ENCODE data around the gene HLA-DRA. TPM values are rescaled to one million over a fixed set of nuclear protein-coding genes. Genes with fewer than 3 reads are reported as not detected.

Gene HLA-DRA
- total and polyA plus RNA-seq, 2 of the 8 experiments (the other 6 are each of a cell fraction or from before 2014, with no cell fraction given), result 5.0 to 6.2 TPM

- no peak for FAIRE-seq
- H2BK5ac ChIP-seq (ENCODE audit: low read depth, low read length), result no peak overlapping the region
- H3K4me3 ChIP-seq (ENCODE audit: extremely low read depth in 1 of 4, insufficient read depth in 2 of 4, low read depth in 3 of 4, low read length in 4 of 4), result no peak overlapping the region
- no peak overlapping the region for H3K18ac ChIP-seq (ENCODE audit: extremely low read depth, low read length)
- no peak overlapping the region for H2BK12ac ChIP-seq (ENCODE audit: low read depth, low read length)
- no peaks in the 10 kb centered on the region for H3K36me3 ChIP-seq (ENCODE audit: control insufficient read depth in 2 of 4, insufficient read depth in 4 of 4, low read length in 3 of 4)
- H4K91ac ChIP-seq (replicated peaks; ENCODE audit: insufficient read length, low read length), result no peak overlapping the region
- H3K9me3 ChIP-seq (ENCODE audit: insufficient read depth in 2 of 2, low read depth in 1 of 2, low read length in 1 of 2), result no peaks in the 10 kb centered on the region
- H3K23me2 ChIP-seq (ENCODE audit: low read depth, low read length), result no peaks in the 10 kb centered on the region
- no peak overlapping the region for H4K8ac ChIP-seq (ENCODE audit: extremely low read depth, insufficient read depth, low read length)
- DNase-seq (ENCODE audit: low read depth in 1 of 2, low spot score in 2 of 2), result no peak
- H3K4ac ChIP-seq (replicated peaks; ENCODE audit: insufficient read length, low read depth, low read length), result no peak overlapping the region
- H3K4me1 ChIP-seq (replicated peaks in 1 of 4; ENCODE audit: control insufficient read depth in 3 of 4, insufficient read depth in 4 of 4, low read length in 3 of 4), result no peaks in the 10 kb centered on the region
- POLR2A ChIA-PET (ENCODE audit: partially characterized antibody), result no interaction called here
- no peak overlapping the region for H3K4me2 ChIP-seq (ENCODE audit: insufficient read depth in 1 of 2, low read depth in 2 of 2, low read length in 2 of 2)
- H3K23ac ChIP-seq (ENCODE audit: insufficient read length), result no peak overlapping the region
- no peak overlapping the region for H4K5ac ChIP-seq (ENCODE audit: insufficient read length, low read depth, low read length)
- H2BK120ac ChIP-seq (replicated peaks; ENCODE audit: low read depth, low read length), result no peak overlapping the region
- no peaks in the 10 kb centered on the region for H3K79me2 ChIP-seq (ENCODE audit: control insufficient read depth in 1 of 2, insufficient read depth in 2 of 2, low read length in 2 of 2)
- no peaks in the 10 kb centered on the region for H3K27me3 ChIP-seq (replicated peaks in 1 of 4; ENCODE audit: control insufficient read depth in 3 of 4, extremely low read depth in 1 of 4, insufficient read depth in 3 of 4, low read length in 3 of 4)
- no peak overlapping the region for H2AK5ac ChIP-seq (ENCODE audit: low read depth, low read length)
- CTCF ChIA-PET (ENCODE audit: partially characterized antibody), result interaction anchor here (1.4 kb wide), 1 partner anchor 17 kb away, joined by 6 read pairs; no protein-coding TSS in a partner anchor
- H3K79me1 ChIP-seq (ENCODE audit: low read depth, low read length), result no peaks in the 10 kb centered on the region
- H4K20me1 ChIP-seq (replicated peaks in 1 of 2; ENCODE audit: control insufficient read depth in 1 of 2, insufficient read depth in 2 of 2, low read length in 2 of 2), result no peaks in the 10 kb centered on the region
- no peak overlapping the region for H2BK20ac ChIP-seq (ENCODE audit: low read length)
- TF ChIP-seq YY1 (IDR thresholded peaks at IDR 0.05; ENCODE audit: low read depth, low read length) (no peak), JUND (IDR thresholded peaks at IDR 0.05; ENCODE audit: low read length) (no peak), BCL11A (IDR thresholded peaks at IDR 0.05; ENCODE audit: low read depth in 2 of 2, low read length in 2 of 2) (no peak)
- no peak overlapping the region for H2AFZ ChIP-seq (ENCODE audit: low read length)
- H3K56ac ChIP-seq (replicated peaks; ENCODE audit: insufficient read length, low read depth, low read length), result no peak overlapping the region
- 82% methylated on average over 7 of the region's 7 CpGs; no CpG with 5 or more reads in 1 of the 2 experiments for WGBS, 2 experiments (ENCODE audit: extremely low coverage in 1 of 2, insufficient coverage in 1 of 2, insufficient read length in 1 of 2, insufficient replicate concordance in 2 of 2, low coverage in 1 of 2, low lambda C conversion rate in 2 of 2, missing lambda C conversion rate in 1 of 2)
- H2BK15ac ChIP-seq (ENCODE audit: low read length), result no peak overlapping the region
- no peak overlapping the region for H3K27ac ChIP-seq (ENCODE audit: low read depth, low read length)
- no peak overlapping the region for H3K14ac ChIP-seq (ENCODE audit: insufficient read length)
- no peak overlapping the region for H3K9ac ChIP-seq (replicated peaks in 1 of 4; ENCODE audit: extremely low read depth in 1 of 4, low read depth in 3 of 4, low read length in 3 of 4)
These were observed 42.3 kb upstream of the HLA-DRA start for GRCh38 chr6:32397252-32397920.

All from H1 (cell line).